ENCODE data around the gene RSPH6A.

Gene RSPH6A

GRCh38 chr19:45793876-45794275 lies 21.2 kb downstream of the RSPH6A start:
- H3K79me2 ChIP-seq (ENCODE audit: insufficient read depth, low read length), result 0 out of 2 replicates have a peak, but pooled peaks cover 4% of the 10 kb centered on the region

GRCh38 chr19:45793178-45793564 lies 21.9 kb downstream of the RSPH6A start:
- H2AFZ ChIP-seq (ENCODE audit: low read length), result no peak overlapping the region
- H3K9me3 ChIP-seq (ENCODE audit: insufficient read depth, low read depth, low read length), result no peaks in the 10 kb centered on the region
- H3K4me3 ChIP-seq (ENCODE audit: low read length, poor library complexity, severe bottlenecking), result peak overlapping the region; percentile 63
- TF ChIP-seq CTCF (conservative IDR thresholded peaks at IDR 0.05; ENCODE audit: low read length) (no peak), EZH2phosphoT487 (IDR thresholded peaks at IDR 0.05; ENCODE audit: borderline replicate concordance) (no peak)
- peaks cover 4% of the 10 kb centered on the region; the same call in 1 of the 2 replicates for H3F3A ChIP-seq (ENCODE audit: low read depth)
- peaks cover 22% of the 10 kb centered on the region for H3K4me1 ChIP-seq (ENCODE audit: insufficient read depth, low read length, poor library complexity, severe bottlenecking)
- 0 out of 2 replicates have a peak, but pooled peaks cover 4% of the 10 kb centered on the region for H3K79me2 ChIP-seq (ENCODE audit: insufficient read depth, low read length)
- H3K4me2 ChIP-seq (ENCODE audit: low read depth, low read length, poor library complexity, severe bottlenecking), result peak overlapping the region; percentile 50
- no peak overlapping the region for H3K9ac ChIP-seq (ENCODE audit: low read depth, low read length, poor library complexity, severe bottlenecking)
- no peaks in the 10 kb centered on the region for H3K9me2 ChIP-seq (replicated peaks; ENCODE audit: low read depth, low read length)
- H3K36me3 ChIP-seq (ENCODE audit: insufficient read depth, low read length), result peaks cover 5% of the 10 kb centered on the region; the same call in 1 of the 2 replicates
- peaks cover 30% of the 10 kb centered on the region for H4K20me1 ChIP-seq (ENCODE audit: insufficient read depth, low read length, poor library complexity, severe bottlenecking)
- no peaks in the 10 kb centered on the region for H3K27me3 ChIP-seq (ENCODE audit: insufficient read depth, low read length, poor library complexity, severe bottlenecking)

More at GRCh38 chr19:45793876-45794275, 21.2 kb downstream of the RSPH6A start:
- Histone ChIP-seq H3K9me2 (replicated peaks; ENCODE audit: low read depth, low read length) (no peaks in the 10 kb centered on the region), H3F3A (ENCODE audit: low read depth) (peaks cover 4% of the 10 kb centered on the region; the same call in 1 of the 2 replicates), H3K9me3 (ENCODE audit: insufficient read depth, low read depth, low read length) (no peaks in the 10 kb centered on the region), H3K4me1 (ENCODE audit: insufficient read depth, low read length, poor library complexity, severe bottlenecking) (peaks cover 22% of the 10 kb centered on the region), H4K20me1 (ENCODE audit: insufficient read depth, low read length, poor library complexity, severe bottlenecking) (peaks cover 23% of the 10 kb centered on the region), H2AFZ (ENCODE audit: low read length) (no peak overlapping the region), H3K4me2 (ENCODE audit: low read depth, low read length, poor library complexity, severe bottlenecking) (no peak overlapping the region), H3K4me3 (ENCODE audit: low read length, poor library complexity, severe bottlenecking) (no peak overlapping the region), H3K9ac (ENCODE audit: low read depth, low read length, poor library complexity, severe bottlenecking) (no peak overlapping the region), H3K27me3 (ENCODE audit: insufficient read depth, low read length, poor library complexity, severe bottlenecking) (no peaks in the 10 kb centered on the region), H3K36me3 (ENCODE audit: insufficient read depth, low read length) (peaks cover 5% of the 10 kb centered on the region; the same call in 1 of the 2 replicates)
- TF ChIP-seq CTCF (conservative IDR thresholded peaks at IDR 0.05; ENCODE audit: low read length), result no peak
- TF ChIP-seq EZH2phosphoT487 (IDR thresholded peaks at IDR 0.05; ENCODE audit: borderline replicate concordance), result no peak

DNA sequence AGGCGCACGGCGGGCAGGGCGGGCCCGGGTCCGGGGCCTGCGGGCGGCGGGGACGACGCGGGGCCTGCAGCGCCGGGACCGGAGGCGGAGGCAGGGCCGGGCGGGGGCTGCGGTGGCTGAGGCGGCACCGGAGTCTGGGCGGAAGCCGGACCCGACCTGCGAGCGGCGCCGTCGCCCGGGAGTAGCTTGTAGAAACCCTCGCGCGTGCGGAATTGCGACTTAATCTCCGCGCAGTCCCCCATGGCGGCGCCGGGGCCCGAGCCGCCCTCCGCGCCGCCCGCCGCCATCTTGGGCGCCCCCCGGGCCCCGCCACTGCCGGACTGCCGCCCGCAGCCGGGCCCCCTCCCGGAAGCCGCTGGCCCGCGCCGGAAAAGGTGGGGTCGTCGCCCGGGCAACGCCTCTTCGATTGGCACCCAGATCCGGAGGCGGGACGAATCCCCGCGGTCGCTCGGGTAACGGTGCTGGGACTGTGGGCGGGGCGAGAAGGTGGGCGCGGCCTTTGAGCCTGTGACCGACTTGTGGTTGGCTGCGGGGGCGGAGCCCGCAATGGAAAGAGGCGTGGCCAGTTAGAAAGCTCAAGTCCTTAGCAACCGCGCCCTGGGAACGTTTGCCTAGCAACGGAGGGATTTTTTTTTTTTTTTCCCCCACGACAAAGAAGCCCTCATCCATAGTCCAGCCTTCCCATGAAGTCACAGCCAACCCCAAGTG lies 22.5 kb downstream of the RSPH6A start, which contains the start of gene DMWD:
Gene DMWD, minus strand, starts transcription at position 376 of the 708 bp plus-strand sequence. Its CDS starts 89 bp downstream, at position 287.
- Histone ChIP-seq H3K4me2 (ENCODE audit: low read depth, low read length, poor library complexity, severe bottlenecking) (peak within 1 kb of the TSS; percentile 93), H3K36me3 (ENCODE audit: insufficient read depth, low read length) (peaks cover 5% of the 10 kb centered on the region; the same call in 1 of the 2 replicates), H3F3A (ENCODE audit: low read depth) (peaks cover 4% of the 10 kb centered on the region; the same call in 1 of the 2 replicates), H2AFZ (ENCODE audit: low read length) (no peak within 1 kb of the TSS), H3K9me2 (replicated peaks; ENCODE audit: low read depth, low read length) (no peaks in the 10 kb centered on the region), H3K9ac (ENCODE audit: low read depth, low read length, poor library complexity, severe bottlenecking) (peak within 1 kb of the TSS; percentile 60), H3K4me3 (ENCODE audit: low read length, poor library complexity, severe bottlenecking) (peak within 1 kb of the TSS; percentile 79), H3K4me1 (ENCODE audit: insufficient read depth, low read length, poor library complexity, severe bottlenecking) (peaks cover 22% of the 10 kb centered on the region), H3K9me3 (ENCODE audit: insufficient read depth, low read depth, low read length) (no peaks in the 10 kb centered on the region), H3K27me3 (ENCODE audit: insufficient read depth, low read length, poor library complexity, severe bottlenecking) (no peaks in the 10 kb centered on the region), H4K20me1 (ENCODE audit: insufficient read depth, low read length, poor library complexity, severe bottlenecking) (peaks cover 32% of the 10 kb centered on the region), H3K79me2 (ENCODE audit: insufficient read depth, low read length) (0 out of 2 replicates have a peak, but pooled peaks cover 4% of the 10 kb centered on the region)
- TF ChIP-seq CTCF (conservative IDR thresholded peaks at IDR 0.05; ENCODE audit: low read length), result no peak
- no peak for TF ChIP-seq EZH2phosphoT487 (IDR thresholded peaks at IDR 0.05; ENCODE audit: borderline replicate concordance)

All from Loucy (cell line).